Caco-2 (cell line): ENCODE results near the gene NBL1. TPM values are rescaled to one million over a fixed set of nuclear protein-coding genes. Genes with fewer than 3 reads are reported as not detected.

Experiments
- BruUV-seq: library from RNA; stranded (reverse); fragments of 400-500 nt; replicated peaks from 2 replicates; lab custom pipeline; 2021; lab: Mats Ljungman, UMichigan
- CTCF ChIA-PET: fragments of 300-600 bp; sonication (Branson Sonifier 250); formaldehyde crosslinking; loops from one replicate; lab custom pipeline; 2022; ENCODE audit warnings: antibody characterized with exemption; lab: Charles Lee
- POLR2A ChIA-PET: fragments of 300-600 bp; sonication (Branson Sonifier 250); formaldehyde crosslinking; loops from one replicate; lab custom pipeline; 2022; ENCODE audit warnings: antibody characterized with exemption; lab: Charles Lee
- DNase-seq, 2 experiments: peaks; one replicate each; pipeline versions ENCODE4 v3.0.0 to v3.0.0-alpha.2; 2020 to 2022
- H3K27me3 ChIP-seq: replicated peaks from 2 replicates; pipeline ENCODE4 v1.6.0; 2011; ENCODE audit warnings: low read length; ENCODE audit not compliant: control insufficient read depth, insufficient read depth
- H3K36me3 ChIP-seq: 2 replicates; pipeline ENCODE4 v1.5.1; 2011; ENCODE audit warnings: low read length; ENCODE audit not compliant: control insufficient read depth, insufficient read depth
- H3K4me1 ChIP-seq: fragments of 250-450 bp; sonication (Bioruptor Pico); 2 replicates; pipeline ENCODE4 v1.5.1; 2020; ENCODE audit warnings: mild to moderate bottlenecking
- H3K4me3 ChIP-seq: 2 replicates; pipeline ENCODE4 v1.5.1; 2011; ENCODE audit warnings: low read depth, mild to moderate bottlenecking, control low read depth, low read length
- H3K9me3 ChIP-seq: fragments of 250-450 bp; sonication (Bioruptor Pico); 2 replicates; pipeline ENCODE4 v1.5.1; 2020; ENCODE audit warnings: mild to moderate bottlenecking, moderate library complexity
- H3K27ac Mint-ChIP-seq: one replicate; pipeline ENCODE4 v1.8.0; 2022; ENCODE audit warnings: mixed read lengths; ENCODE audit not compliant: unreplicated experiment
- H3K27me3 Mint-ChIP-seq: one replicate; pipeline ENCODE4 v1.8.0; 2022; ENCODE audit warnings: mixed read lengths; ENCODE audit not compliant: insufficient read depth, unreplicated experiment
- H3K36me3 Mint-ChIP-seq: one replicate; pipeline ENCODE4 v1.8.0; 2022; ENCODE audit warnings: mild to moderate bottlenecking, mixed read lengths; ENCODE audit not compliant: insufficient read depth, unreplicated experiment
- H3K4me1 Mint-ChIP-seq: one replicate; pipeline ENCODE4 v1.8.0; 2022; ENCODE audit warnings: low read depth, mixed read lengths; ENCODE audit not compliant: unreplicated experiment
- H3K4me3 Mint-ChIP-seq: one replicate; pipeline ENCODE4 v1.8.0; 2022; ENCODE audit warnings: mild to moderate bottlenecking, moderate library complexity, mixed read lengths; ENCODE audit not compliant: unreplicated experiment
- H3K9me3 Mint-ChIP-seq: one replicate; pipeline ENCODE4 v1.8.0; 2022; ENCODE audit warnings: mixed read lengths; ENCODE audit not compliant: unreplicated experiment
- CTCF ChIP-seq, 2 experiments: fragments of 200-600 bp in 1 of 2; IDR thresholded peaks; 1 replicate in 1 of 2; 2 replicates in 1 of 2; pipeline versions ENCODE4 v1.5.1 to v1.8.0; 2011 to 2022; ENCODE audit warnings: antibody characterized with exemption in 1 of 2, control low read depth in 1 of 2, inconsistent platforms in 1 of 2, low read depth in 1 of 2, low read length in 1 of 2, mild to moderate bottlenecking in 1 of 2, moderate library complexity in 1 of 2; ENCODE audit not compliant: insufficient read depth in 1 of 2, severe bottlenecking in 1 of 2, unreplicated experiment in 1 of 2
- intact Hi-C: fragments of 100-400 bp; cut with micrococcal nuclease; formaldehyde crosslinking; loops from one replicate; pipeline ENCODE4 v1.10.0; 2022; ENCODE audit not compliant: unreplicated experiment
- total RNA-seq: library from RNA; stranded (reverse); gene quantifications from 2 replicates; pipeline ENCODE4 v1.2.3, GENCODE V29; 2022

NBL1 gene
- total RNA-seq, 1 experiment from 2014 or later: 24.0 TPM

- Mint-ChIP-seq H3K4me3 (peak overlapping the region; percentile 95), H3K27ac (peak overlapping the region; percentile 76), H3K9me3 (no peaks in the 10 kb centered on the region), H3K27me3 (no peaks in the 10 kb centered on the region), H3K4me1 (no peaks in the 10 kb centered on the region), H3K36me3 (peaks cover 6% of the 10 kb centered on the region)
- CTCF ChIA-PET: interaction anchor here (0.6 to 1.5 kb wide), 3 partner anchors 10 to 157 kb away, joined by 3 to 4 read pairs (median 3); no protein-coding TSS in a partner anchor
- H3K4me1 ChIP-seq: peaks cover 11% of the 10 kb centered on the region
- no peaks in the 10 kb centered on the region for H3K27me3 ChIP-seq
- TF ChIP-seq CTCF (IDR thresholded peaks at IDR 0.05; ENCODE audit: insufficient read depth in 1 of 2, low read depth in 1 of 2, low read length in 1 of 2, severe bottlenecking in 1 of 2, unreplicated experiment in 1 of 2): no peak
- H3K9me3 ChIP-seq: no peaks in the 10 kb centered on the region
- POLR2A ChIA-PET: no interaction called here
- DNase-seq: no peak
- intact Hi-C loops: no loop called here
- BruUV-seq: no TSS peak
- peak overlapping the region; percentile 77 for H3K4me3 ChIP-seq
- no peaks in the 10 kb centered on the region for H3K36me3 ChIP-seq
Observed at GRCh38 chr1:19644395-19644680, 227 bp downstream of the NBL1 start.

GRCh38 chr1:19644681-19645410 lies 735 bp downstream of the NBL1 start:
- intact Hi-C loops: no loop called here
- H3K9me3 ChIP-seq: no peaks in the 10 kb centered on the region
- TF ChIP-seq CTCF (IDR thresholded peaks at IDR 0.05; ENCODE audit: insufficient read depth in 1 of 2, low read depth in 1 of 2, low read length in 1 of 2, severe bottlenecking in 1 of 2, unreplicated experiment in 1 of 2): no peak
- H3K36me3 ChIP-seq: no peaks in the 10 kb centered on the region
- H3K36me3 Mint-ChIP-seq: peaks cover 6% of the 10 kb centered on the region
- POLR2A ChIA-PET: no interaction called here
- H3K4me1 Mint-ChIP-seq: no peaks in the 10 kb centered on the region
- H3K4me1 ChIP-seq: peaks cover 9% of the 10 kb centered on the region
- peak overlapping the region; percentile 77 for H3K4me3 ChIP-seq
- no peak for DNase-seq
- peak overlapping the region; percentile 95 for H3K4me3 Mint-ChIP-seq
- H3K9me3 Mint-ChIP-seq: no peaks in the 10 kb centered on the region
- no peaks in the 10 kb centered on the region for H3K27me3 ChIP-seq
- no peaks in the 10 kb centered on the region for H3K27me3 Mint-ChIP-seq
- CTCF ChIA-PET: interaction anchor here (1.1 kb wide), 1 partner anchor 9 kb away, joined by 4 read pairs; no protein-coding TSS in a partner anchor
- no TSS peak for BruUV-seq
- peak overlapping the region; percentile 76 for H3K27ac Mint-ChIP-seq

GRCh38 chr1:19645411-19646251 lies 1.5 kb downstream of the NBL1 start:
- ChIA-PET CTCF (interaction anchor here (1.4 kb wide), 1 partner anchor 16 kb away, joined by 4 read pairs; no protein-coding TSS in a partner anchor), POLR2A (no interaction called here)
- no peak for DNase-seq
- Histone ChIP-seq H3K9me3 (no peaks in the 10 kb centered on the region), H3K4me3 (peak overlapping the region; percentile 77), H3K4me1 (peaks cover under 1% of the 10 kb centered on the region; the same call in 1 of the 2 replicates), H3K36me3 (no peaks in the 10 kb centered on the region), H3K27me3 (no peaks in the 10 kb centered on the region)
- peaks cover 6% of the 10 kb centered on the region for H3K36me3 Mint-ChIP-seq
- no peaks in the 10 kb centered on the region for H3K9me3 Mint-ChIP-seq
- H3K27ac Mint-ChIP-seq: no peak overlapping the region
- intact Hi-C loops: no loop called here
- no TSS peak for BruUV-seq
- H3K4me1 Mint-ChIP-seq: no peaks in the 10 kb centered on the region
- H3K4me3 Mint-ChIP-seq: no peak overlapping the region
- no peaks in the 10 kb centered on the region for H3K27me3 Mint-ChIP-seq
- no peak for TF ChIP-seq CTCF (IDR thresholded peaks at IDR 0.05; ENCODE audit: insufficient read depth in 1 of 2, low read depth in 1 of 2, low read length in 1 of 2, severe bottlenecking in 1 of 2, unreplicated experiment in 1 of 2)
